Stimulated activated naive CD4-positive, alpha-beta T cell (primary cell): ENCODE measurements around the gene VEGFA.
A peak's percentile ranks its signal among the peaks of the same experiment; 100 is the strongest.

Source experiments
- DNase-seq, 6 experiments: peaks; one replicate each; lab custom pipeline; 2025; lab: John Stamatoyannopoulos, UW

Gene VEGFA

GRCh38 chr6:43738877-43739641 is 31.0 kb upstream of the VEGFA start:
- DNase-seq: no peak

DNA sequence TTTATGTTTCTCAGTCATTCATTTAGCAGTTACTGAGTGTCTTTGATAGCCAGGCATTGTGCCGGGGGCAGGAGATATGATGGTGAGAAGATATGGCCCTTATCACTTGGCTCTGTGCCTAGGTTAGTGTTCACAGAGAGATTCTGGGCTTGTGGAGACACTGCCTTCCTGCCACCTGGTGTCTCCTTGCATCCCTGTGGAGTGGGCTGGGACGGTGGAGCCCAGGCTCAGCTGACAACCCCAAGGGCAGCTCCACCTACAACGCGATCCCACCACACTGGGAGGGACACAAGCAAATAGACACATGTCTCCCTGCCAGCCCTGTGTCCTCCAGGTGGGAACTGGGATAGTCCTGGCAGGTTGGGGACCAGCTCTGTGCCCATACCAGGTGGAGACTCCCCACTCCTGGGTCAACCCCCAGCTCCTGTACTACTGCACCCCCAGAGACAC is 30.3 kb upstream of the VEGFA start:
- no peak for DNase-seq

GRCh38 chr6:43740321-43740960 is 29.6 kb upstream of the VEGFA start:
- no peak for DNase-seq

DNA sequence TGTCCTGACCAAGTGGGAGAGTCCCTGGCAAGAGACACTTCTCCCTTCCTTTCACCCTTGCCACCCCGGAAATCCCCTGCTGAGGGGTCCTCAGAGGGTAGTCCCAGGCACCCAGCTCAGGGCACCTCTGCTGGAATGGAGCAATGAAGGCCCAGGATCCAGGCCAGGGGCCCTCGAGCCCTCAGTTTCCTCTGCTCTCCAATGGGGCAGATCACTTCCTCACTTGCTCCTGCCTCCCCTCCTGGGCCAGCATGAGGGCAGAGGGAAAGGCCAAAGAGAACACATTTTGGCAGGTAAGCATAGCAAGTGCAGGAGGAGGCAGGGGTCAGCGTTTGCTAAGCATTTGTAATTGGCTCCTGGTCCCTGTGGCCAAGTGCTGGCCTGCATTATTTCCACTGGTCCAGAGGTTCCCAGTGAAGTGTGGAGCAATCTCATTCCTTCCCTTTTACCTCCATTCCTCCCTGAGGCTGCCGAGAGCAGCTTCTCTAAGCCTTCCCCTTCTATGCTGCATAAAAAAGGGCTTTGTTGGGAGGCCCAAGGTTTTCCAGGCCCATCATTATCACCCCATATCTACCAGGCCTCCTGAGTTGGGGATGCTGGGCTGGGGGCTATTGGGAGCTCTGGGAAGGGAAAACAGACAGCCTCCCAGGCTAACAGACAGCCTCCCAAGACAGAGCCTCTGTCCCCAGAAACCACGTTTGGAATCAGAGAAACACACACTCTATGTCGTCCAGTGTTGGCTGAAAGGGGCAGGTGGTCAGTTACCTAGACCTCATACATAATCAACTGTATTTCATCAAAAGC is 28.8 kb upstream of the VEGFA start:
- DNase-seq: no peak

GRCh38 chr6:43741829-43742228 is 28.2 kb upstream of the VEGFA start:
- no peak for DNase-seq

- no peak for DNase-seq
Measured at GRCh38 chr6:43742285-43742684, 27.7 kb upstream of the VEGFA start.

DNA sequence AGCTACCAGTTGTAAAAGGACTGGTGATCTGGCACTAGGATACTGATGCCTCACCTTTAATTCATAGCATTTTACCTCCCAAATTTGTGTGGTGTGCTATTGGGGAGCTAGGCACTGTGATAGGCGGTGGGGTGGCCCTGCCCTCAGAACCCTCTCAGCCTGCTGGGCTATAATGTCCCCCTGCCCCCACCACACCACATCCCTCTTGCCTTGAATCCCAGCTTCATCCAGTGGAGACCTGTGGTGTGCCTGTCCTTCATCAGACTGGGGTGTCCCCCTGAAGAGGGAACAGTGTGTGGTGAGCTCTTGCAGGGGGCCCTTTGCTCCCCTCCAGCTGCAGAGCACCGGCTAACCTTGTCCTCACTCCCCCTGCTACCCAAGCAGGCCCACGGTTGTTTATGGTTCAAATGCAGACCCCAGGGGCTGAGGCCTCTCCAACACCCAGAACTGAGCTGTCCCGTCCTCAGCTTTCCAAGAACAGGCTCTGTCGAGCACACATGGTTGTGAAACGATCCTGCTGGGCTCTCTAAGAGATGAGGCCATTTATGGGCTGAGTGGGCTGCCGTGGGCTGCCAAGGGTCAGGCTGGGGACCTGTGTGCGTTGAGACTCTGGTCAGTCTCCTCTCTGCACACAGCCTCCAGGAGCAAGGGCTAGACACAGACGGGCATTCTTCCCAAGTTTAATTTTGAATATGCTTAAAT is 26.9 kb upstream of the VEGFA start:
- DNase-seq: no peak

DNA sequence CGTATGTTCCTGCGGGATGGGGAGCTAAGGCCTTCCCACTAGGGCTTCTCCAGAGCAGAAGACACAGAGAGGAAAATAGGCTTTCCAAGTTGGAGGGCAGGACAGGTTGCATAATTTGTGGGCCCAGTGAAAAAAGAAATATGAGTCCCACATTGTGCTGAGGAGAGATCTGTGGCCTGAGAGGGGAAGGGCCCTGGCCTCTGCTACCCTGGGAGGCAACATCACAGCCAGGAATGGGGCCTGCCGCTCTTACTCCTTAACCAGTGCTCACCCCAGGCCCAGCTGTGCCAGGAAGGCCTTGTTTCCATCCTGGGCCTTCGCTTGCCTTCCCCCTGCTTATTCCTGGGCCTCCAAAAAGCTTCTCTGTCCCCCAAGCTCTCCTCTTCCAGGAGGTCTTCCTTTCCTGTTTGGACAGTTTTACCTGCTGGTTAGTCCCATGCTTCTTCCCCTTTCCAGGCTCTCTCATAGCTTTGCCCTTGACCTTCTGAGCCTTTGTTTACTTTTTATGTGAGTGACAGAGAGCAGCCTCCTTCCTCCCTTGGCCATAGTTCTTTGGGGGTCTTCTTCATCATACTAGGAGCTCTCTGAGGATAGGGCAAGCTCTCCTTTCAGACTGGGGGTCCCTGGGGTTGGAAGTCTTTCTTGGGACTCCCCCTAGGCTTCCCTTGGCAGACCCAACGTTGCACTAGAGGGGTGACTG is 26.2 kb upstream of the VEGFA start:
- DNase-seq: no peak

DNA sequence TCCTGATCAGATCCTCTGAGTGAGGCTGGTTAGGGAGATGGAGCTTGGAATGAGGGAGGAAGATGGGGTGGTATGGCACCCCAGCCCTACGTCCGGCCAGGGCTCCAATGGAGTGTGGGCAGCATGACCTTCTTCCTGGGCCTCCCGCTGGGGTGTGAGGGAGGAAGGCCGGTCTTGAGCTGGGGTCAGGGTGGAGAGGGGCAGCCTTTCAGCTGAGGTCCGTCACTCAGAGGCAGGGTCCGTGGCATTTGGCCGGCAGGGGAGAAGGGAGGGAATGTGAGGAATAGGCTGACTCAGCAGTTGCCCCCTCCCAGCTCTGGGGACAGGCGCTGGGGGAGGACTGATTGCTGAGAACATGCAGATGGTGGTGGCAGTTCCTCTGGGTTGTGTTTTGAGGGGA is 25.5 kb upstream of the VEGFA start:
- no peak for DNase-seq

DNA sequence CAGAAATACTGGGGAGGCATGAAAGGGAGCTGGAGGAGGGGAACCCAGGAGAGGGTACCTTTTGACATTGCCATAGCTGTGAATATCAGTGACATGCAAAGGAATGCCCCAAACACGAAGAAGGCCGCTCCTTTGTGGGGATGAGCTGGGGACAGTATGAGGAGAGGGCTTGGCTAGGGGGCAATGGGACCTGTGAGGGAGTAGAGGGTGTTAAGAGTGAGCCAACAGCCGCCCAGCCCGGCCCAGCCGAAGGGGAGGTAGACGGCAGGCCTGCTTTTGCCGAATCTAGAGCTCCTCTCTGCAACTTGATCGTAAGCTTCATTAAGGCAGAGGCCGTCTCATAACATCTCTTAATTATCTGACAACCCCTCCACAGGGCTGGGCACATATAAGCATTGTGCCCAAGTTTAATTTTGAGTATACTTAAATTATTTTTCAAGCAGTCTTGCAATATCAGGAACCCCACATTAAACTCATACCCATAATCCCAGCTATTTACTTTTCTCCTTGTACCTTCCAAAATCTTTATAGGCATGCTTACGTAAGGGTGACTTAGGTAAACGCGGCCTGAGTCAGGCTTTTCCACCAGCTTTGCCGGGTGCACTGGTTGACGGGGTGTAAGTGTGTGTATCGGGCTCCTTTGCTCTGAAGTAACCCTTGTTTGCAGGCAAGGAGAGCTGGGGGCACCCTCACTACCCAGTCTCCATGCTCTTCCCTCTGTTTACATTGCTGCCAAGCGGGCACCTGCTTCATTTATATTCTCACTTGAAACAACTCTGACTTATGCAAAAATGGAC is 24.9 kb upstream of the VEGFA start:
- DNase-seq: no peak

- no peak for DNase-seq
Measured at GRCh38 chr6:43746071-43746470, 23.9 kb upstream of the VEGFA start.

DNA sequence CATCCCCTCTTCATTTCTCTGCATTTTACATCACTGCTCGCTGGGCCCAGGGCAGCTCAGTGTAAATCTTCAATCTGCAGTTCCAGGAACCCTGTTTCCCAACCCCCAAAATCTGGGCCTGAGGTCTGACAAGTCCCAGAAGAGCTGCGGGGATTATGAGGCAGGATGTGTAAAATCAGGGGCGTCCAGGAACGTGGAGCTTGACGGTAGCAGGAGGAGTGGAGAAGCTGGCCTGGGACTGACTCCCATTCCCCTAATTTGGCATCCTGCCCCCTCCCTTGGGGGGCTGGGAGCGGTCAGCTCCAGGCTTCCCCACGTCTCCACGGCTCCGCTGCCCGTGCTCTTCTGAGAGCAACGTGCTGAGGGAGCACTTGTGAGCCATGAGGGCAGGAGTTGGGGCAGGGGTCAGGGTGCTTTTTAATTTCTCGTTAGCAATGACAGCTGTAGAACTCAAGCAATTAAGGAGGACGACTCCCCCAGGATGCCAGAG is 23.4 kb upstream of the VEGFA start:
- no peak for DNase-seq

DNA sequence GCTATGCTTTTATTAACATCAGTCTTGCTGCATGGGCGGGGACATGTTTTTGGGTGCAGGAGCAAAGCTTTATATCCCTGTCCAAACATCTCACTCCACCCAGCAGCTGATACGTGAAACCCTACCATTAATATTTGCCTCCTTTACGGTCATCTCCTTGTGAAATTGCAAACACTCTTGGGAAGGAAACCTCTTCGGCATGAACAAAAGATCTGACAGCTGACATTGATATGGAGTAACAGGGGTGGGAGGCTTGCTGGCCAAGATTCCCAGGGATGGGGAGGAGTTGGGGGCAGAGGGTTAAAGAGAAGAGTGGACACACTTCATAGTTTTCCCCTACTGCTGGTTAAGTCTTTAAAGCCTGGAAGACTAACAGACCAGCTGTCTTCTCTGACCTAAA is 22.2 kb upstream of the VEGFA start:
- no peak for DNase-seq

DNA sequence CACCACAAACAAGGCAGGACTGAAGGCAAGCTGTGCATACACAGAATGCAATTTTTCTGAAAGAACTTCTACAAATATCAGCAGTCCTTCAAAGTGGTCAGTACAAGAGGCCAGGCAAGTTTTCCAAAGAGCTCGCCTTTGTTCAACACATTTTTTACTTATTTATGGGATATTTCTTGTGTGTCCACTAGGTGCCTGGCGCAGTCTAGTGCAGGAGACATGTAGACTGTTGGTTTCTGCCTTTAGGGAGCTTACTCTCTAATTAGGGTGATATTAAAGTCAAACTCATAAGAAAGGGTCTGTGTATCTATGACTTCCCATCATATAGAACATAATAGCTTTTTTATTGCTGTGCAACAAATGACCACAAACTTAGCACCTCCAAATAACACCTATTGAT is 21.2 kb upstream of the VEGFA start:
- DNase-seq: no peak

DNA sequence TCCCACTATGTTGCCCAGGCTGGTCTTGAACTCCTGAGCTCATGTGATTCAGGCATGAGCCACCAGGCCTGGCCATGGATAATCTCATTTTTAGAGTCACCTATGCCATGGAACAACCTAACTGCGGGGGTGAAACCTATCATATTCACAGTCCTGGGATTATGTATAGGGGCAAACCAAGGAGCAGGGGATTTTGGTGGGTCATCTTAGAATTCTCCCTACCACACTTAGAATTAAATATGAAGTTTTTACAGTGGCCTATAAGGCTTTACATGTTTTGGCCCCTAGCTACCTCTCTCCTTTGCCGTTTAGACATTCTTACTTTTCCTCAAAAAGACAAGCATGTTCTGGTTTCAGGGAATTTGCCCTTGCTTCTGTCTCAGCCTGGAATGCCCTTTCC is 20.6 kb upstream of the VEGFA start:
- DNase-seq: no peak

DNA sequence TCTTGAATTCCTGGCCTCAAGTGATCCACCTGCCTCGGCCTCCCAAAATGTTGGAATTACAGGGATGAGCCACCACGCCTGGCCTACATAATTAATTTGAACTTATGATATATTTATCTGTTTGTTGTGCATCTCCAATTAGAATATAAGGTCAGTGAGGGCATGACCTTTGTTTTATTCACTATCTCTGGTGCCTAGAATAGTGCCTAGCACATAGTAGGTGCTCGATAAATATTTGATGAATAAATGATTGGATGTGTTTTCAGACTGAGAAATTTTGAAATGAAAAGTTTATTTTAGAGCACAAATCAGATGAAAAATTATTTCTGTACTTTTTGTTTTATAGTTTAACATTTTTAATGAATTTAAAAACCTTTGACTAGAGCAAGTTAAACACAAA is 19.4 kb upstream of the VEGFA start:
- no peak for DNase-seq

GRCh38 chr6:43753570-43754183 is 16.3 kb upstream of the VEGFA start:
- no peak for DNase-seq

GRCh38 chr6:43757966-43758616 is 11.9 kb upstream of the VEGFA start:
- no peak for DNase-seq

DNA sequence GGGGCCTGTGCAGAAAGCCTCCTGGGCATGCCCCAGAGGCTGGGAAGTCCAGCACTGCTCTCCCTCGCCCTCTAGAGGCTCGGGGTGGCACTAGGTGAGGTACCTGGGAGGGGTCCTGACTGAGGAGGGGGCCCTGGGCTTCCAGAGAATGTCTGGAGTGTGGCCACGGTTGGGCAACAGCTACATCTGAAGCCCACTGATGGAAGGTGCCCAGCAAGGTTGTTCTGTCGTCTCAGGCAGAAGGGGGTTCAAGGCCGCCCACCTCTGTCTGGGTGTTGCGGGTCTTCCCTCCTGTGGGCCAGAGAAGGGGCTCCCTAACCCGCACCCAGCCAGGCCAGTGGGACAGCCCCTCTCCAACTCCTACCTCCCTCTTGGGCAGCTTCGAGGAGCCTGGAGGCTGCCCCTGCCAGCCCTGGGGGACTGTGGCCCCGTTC is 11.4 kb upstream of the VEGFA start:
- peak in 1 of 6 experiments; percentile 7 for DNase-seq
